ENCODE measurements around the gene SMIM21.

Gene SMIM21

GRCh38 chr18:75375341-75375740 lies 52.2 kb downstream of the SMIM21 start:
- no peak for DNase-seq

GRCh38 chr18:75374466-75374865 lies 53.0 kb downstream of the SMIM21 start:
- no peak for DNase-seq

GRCh38 chr18:75369026-75369721 lies 58.3 kb downstream of the SMIM21 start:
- no peak for DNase-seq

- DNase-seq: no peak
These were observed 61.7 kb downstream of the SMIM21 start for GRCh38 chr18:75365837-75366236.

GRCh38 chr18:75365254-75365629 lies 62.3 kb downstream of the SMIM21 start:
- DNase-seq: no peak

GRCh38 chr18:75364512-75365253 lies 62.8 kb downstream of the SMIM21 start:
- DNase-seq: no peak

- no peak for DNase-seq
These were observed 63.9 kb downstream of the SMIM21 start for GRCh38 chr18:75363446-75364225.

- no peak for DNase-seq
These were observed 65.1 kb downstream of the SMIM21 start for GRCh38 chr18:75362435-75362834.

- no peak for DNase-seq
These were observed 66.6 kb downstream of the SMIM21 start for GRCh38 chr18:75360941-75361340.

GRCh38 chr18:75360215-75360614 lies 67.3 kb downstream of the SMIM21 start:
- DNase-seq: no peak
